ENCODE results near the gene DISC1.

DNA sequence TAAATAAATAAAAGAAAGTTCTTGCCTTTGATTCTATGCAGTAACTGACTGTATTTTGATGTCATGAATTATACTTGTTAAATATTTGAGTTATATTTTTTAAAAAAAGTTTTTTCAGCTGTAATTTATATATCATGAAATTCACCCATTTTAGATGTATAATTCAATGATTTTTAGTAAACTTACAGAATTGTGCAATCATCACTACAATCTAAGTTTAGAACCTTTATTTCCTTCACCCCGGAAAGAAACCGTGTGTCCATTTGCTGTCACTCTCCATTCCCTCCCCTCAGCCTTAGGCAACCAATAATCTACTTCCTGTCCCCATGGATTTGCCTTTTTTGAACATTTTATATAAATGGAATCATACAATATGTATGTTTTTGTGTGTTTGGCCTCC is 32.5 kb upstream of the DISC1 start:
- TF ChIP-seq RAD21 (CRISPR knock-in tag; IDR thresholded peaks at IDR 0.05), result no peak
- TF ChIP-seq, protein P1, sequence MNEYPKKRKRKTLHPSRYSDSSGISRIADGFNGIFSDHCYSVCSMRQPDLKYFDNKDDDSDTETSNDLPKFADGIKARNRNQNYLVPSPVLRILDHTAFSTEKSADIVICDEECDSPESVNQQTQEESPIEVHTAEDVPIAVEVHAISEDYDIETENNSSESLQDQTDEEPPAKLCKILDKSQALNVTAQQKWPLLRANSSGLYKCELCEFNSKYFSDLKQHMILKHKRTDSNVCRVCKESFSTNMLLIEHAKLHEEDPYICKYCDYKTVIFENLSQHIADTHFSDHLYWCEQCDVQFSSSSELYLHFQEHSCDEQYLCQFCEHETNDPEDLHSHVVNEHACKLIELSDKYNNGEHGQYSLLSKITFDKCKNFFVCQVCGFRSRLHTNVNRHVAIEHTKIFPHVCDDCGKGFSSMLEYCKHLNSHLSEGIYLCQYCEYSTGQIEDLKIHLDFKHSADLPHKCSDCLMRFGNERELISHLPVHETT (CRISPR knock-in tag; conservative IDR thresholded peaks at IDR 0.05), result no peak
- no peak for TF ChIP-seq ZNF501 (CRISPR knock-in tag; IDR thresholded peaks at IDR 0.05)
- TF ChIP-seq, protein P2, sequence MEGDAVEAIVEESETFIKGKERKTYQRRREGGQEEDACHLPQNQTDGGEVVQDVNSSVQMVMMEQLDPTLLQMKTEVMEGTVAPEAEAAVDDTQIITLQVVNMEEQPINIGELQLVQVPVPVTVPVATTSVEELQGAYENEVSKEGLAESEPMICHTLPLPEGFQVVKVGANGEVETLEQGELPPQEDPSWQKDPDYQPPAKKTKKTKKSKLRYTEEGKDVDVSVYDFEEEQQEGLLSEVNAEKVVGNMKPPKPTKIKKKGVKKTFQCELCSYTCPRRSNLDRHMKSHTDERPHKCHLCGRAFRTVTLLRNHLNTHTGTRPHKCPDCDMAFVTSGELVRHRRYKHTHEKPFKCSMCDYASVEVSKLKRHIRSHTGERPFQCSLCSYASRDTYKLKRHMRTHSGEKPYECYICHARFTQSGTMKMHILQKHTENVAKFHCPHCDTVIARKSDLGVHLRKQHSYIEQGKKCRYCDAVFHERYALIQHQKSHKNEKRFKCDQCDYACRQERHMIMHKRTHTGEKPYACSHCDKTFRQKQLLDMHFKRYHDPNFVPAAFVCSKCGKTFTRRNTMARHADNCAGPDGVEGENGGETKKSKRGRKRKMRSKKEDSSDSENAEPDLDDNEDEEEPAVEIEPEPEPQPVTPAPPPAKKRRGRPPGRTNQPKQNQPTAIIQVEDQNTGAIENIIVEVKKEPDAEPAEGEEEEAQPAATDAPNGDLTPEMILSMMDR (CRISPR knock-in tag; IDR thresholded peaks at IDR 0.05), result no peak
- no peak for TF ChIP-seq MYC (CRISPR knock-in tag; IDR thresholded peaks at IDR 0.05; ENCODE audit: borderline replicate concordance)
